Measurements from ENCODE around the gene MEIS1.

DNA sequence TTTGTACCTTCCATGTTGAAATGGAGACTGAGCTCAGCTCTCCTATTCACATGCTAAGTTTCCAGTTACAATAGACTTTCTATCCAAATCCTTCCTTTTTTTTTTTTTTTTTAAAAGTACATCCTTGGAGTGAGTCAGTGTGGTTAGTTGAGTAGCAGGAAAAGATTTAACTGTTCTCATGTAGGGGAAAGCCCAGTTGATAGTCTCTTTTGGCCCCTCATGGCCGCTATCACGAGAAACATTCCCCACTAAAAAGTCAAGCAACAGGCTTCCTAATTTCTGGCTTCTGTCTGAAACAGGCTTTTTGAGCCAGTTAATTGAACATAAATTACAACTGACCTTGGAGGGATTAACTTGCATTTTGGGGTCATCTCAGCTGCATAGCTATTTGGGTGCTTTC is 161.3 kb downstream of the MEIS1 start:
- TF ChIP-seq POLR2AphosphoS5 (IDR thresholded peaks at IDR 0.05) (no peak), POLR2A (IDR thresholded peaks at IDR 0.05) (no peak)
- TF ChIP-seq, protein P1, sequence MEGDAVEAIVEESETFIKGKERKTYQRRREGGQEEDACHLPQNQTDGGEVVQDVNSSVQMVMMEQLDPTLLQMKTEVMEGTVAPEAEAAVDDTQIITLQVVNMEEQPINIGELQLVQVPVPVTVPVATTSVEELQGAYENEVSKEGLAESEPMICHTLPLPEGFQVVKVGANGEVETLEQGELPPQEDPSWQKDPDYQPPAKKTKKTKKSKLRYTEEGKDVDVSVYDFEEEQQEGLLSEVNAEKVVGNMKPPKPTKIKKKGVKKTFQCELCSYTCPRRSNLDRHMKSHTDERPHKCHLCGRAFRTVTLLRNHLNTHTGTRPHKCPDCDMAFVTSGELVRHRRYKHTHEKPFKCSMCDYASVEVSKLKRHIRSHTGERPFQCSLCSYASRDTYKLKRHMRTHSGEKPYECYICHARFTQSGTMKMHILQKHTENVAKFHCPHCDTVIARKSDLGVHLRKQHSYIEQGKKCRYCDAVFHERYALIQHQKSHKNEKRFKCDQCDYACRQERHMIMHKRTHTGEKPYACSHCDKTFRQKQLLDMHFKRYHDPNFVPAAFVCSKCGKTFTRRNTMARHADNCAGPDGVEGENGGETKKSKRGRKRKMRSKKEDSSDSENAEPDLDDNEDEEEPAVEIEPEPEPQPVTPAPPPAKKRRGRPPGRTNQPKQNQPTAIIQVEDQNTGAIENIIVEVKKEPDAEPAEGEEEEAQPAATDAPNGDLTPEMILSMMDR (IDR thresholded peaks at IDR 0.05) = no peak
